DOHH2 (cell line): ENCODE results near the gene LEMD1.

Experiments
- H3F3A ChIP-seq: fragments of 200-600 bp; sonication (generic), shearing (Covaris generic); 2 replicates; pipeline ENCODE4 v1.6.0; 2016; ENCODE audit warnings: antibody characterized with exemption, mild to moderate bottlenecking; ENCODE audit not compliant: control insufficient read depth, insufficient read depth
- H3K27ac ChIP-seq: fragments of 200-600 bp; sonication (generic); 2 replicates; pipeline ENCODE4 v1.5.1; 2014; ENCODE audit warnings: low read depth, mild to moderate bottlenecking, low read length, moderate library complexity
- H3K27me3 ChIP-seq: fragments of 200-600 bp; sonication (generic); 2 replicates; pipeline ENCODE4 v1.6.1; 2014; ENCODE audit warnings: mild to moderate bottlenecking, low read length, mixed read lengths; ENCODE audit not compliant: control insufficient read depth
- H3K36me3 ChIP-seq: fragments of 200-600 bp; sonication (generic); 2 replicates; pipeline ENCODE4 v1.6.1; 2014; ENCODE audit warnings: mild to moderate bottlenecking, low read length, moderate library complexity, mixed read lengths; ENCODE audit not compliant: control insufficient read depth
- H3K4me1 ChIP-seq: fragments of 200-600 bp; sonication (generic); 2 replicates; pipeline ENCODE4 v1.6.1; 2014; ENCODE audit warnings: mild to moderate bottlenecking, low read length, mixed read lengths; ENCODE audit not compliant: control insufficient read depth
- H3K4me2 ChIP-seq: fragments of 200-600 bp; sonication (generic); 2 replicates; pipeline ENCODE4 v1.6.0; 2014; ENCODE audit warnings: mild to moderate bottlenecking, low read length, moderate library complexity
- H3K4me3 ChIP-seq: fragments of 200-600 bp; sonication (generic); 2 replicates; pipeline ENCODE4 v1.5.1; 2014; ENCODE audit warnings: mild to moderate bottlenecking, low read length, mixed read lengths
- H3K79me2 ChIP-seq: fragments of 200-600 bp; sonication (generic); 2 replicates; pipeline ENCODE4 v1.6.1; 2014; ENCODE audit warnings: mild to moderate bottlenecking, low read length, mixed read lengths; ENCODE audit not compliant: control insufficient read depth
- H3K9me2 ChIP-seq: fragments of 200-600 bp; sonication (generic); replicated peaks from 2 replicates; pipeline ENCODE4 v1.6.1; 2014; ENCODE audit warnings: mild to moderate bottlenecking, low read length, mixed read lengths; ENCODE audit not compliant: control insufficient read depth
- H3K9me3 ChIP-seq: fragments of 200-600 bp; sonication (generic); 2 replicates; pipeline ENCODE4 v1.6.1; 2014; ENCODE audit warnings: antibody characterized with exemption, low read length, mixed read lengths; ENCODE audit not compliant: control insufficient read depth, insufficient read depth
- H4K20me1 ChIP-seq: fragments of 200-600 bp; sonication (generic); 2 replicates; pipeline ENCODE4 v1.6.0; 2014; ENCODE audit warnings: low read depth, mild to moderate bottlenecking, antibody characterized with exemption, low read length, moderate library complexity; ENCODE audit not compliant: control insufficient read depth, insufficient read depth
- CTCF ChIP-seq: fragments of 200-600 bp; sonication (generic); IDR thresholded peaks from one replicate; pipeline ENCODE4 v1.5.1; 2014; ENCODE audit warnings: antibody characterized with exemption, mild to moderate bottlenecking, low read depth, low read length; ENCODE audit not compliant: poor library complexity, severe bottlenecking
- EZH2phosphoT487 ChIP-seq: fragments of 200-600 bp; sonication (generic); IDR thresholded peaks from 2 replicates; pipeline ENCODE4 v1.6.1; 2017; ENCODE audit warnings: borderline replicate concordance, mild to moderate bottlenecking, antibody characterized with exemption, low read length, moderate library complexity, mixed read lengths

LEMD1 gene

GRCh38 chr1:205373022-205373797, 48.6 kb downstream of the LEMD1 start:
- H4K20me1 ChIP-seq: no peaks in the 10 kb centered on the region
- no peaks in the 10 kb centered on the region for H3K79me2 ChIP-seq
- no peaks in the 10 kb centered on the region for H3K36me3 ChIP-seq
- H3F3A ChIP-seq: no peaks in the 10 kb centered on the region
- no peaks in the 10 kb centered on the region for H3K9me3 ChIP-seq
- H3K9me2 ChIP-seq: no peaks in the 10 kb centered on the region
- H3K4me3 ChIP-seq: no peak overlapping the region
- no peak overlapping the region for H3K4me2 ChIP-seq
- TF ChIP-seq CTCF (no peak), EZH2phosphoT487 (no peak)
- H3K4me1 ChIP-seq: no peaks in the 10 kb centered on the region
- peaks cover 38% of the 10 kb centered on the region for H3K27me3 ChIP-seq
- no peak overlapping the region for H3K27ac ChIP-seq

GRCh38 chr1:205371871-205372660, 49.8 kb downstream of the LEMD1 start:
- Histone ChIP-seq H3K27me3 (peaks cover 31% of the 10 kb centered on the region), H3K36me3 (no peaks in the 10 kb centered on the region), H3K4me2 (no peak overlapping the region), H3K9me2 (no peaks in the 10 kb centered on the region), H4K20me1 (no peaks in the 10 kb centered on the region), H3K9me3 (no peaks in the 10 kb centered on the region), H3K4me3 (no peak overlapping the region), H3K27ac (no peak overlapping the region), H3K79me2 (no peaks in the 10 kb centered on the region), H3K4me1 (no peaks in the 10 kb centered on the region), H3F3A (no peaks in the 10 kb centered on the region)
- TF ChIP-seq EZH2phosphoT487 (no peak), CTCF (no peak)

GRCh38 chr1:205370780-205371179, 51.1 kb downstream of the LEMD1 start:
- Histone ChIP-seq H3K9me3 (no peaks in the 10 kb centered on the region), H3K27me3 (peaks cover 19% of the 10 kb centered on the region)

More at GRCh38 chr1:205370780-205371179, 51.1 kb downstream of the LEMD1 start:
- Histone ChIP-seq H3K79me2 (no peaks in the 10 kb centered on the region), H3K9me2 (no peaks in the 10 kb centered on the region), H4K20me1 (no peaks in the 10 kb centered on the region), H3K4me2 (no peak overlapping the region), H3K36me3 (no peaks in the 10 kb centered on the region), H3K27ac (no peak overlapping the region), H3F3A (no peaks in the 10 kb centered on the region), H3K4me3 (no peak overlapping the region), H3K4me1 (no peaks in the 10 kb centered on the region)
- TF ChIP-seq EZH2phosphoT487: no peak
- TF ChIP-seq CTCF: no peak
